GM13976 (cell line): Measurements from ENCODE around the gene GRIK5.

Source experiments
- DNase-seq: peaks from one replicate; pipeline ENCODE4 v3.0.0; 2012; ENCODE audit warnings: low spot score
- in situ Hi-C: fragments of 300-500 bp; cut with MboI; formaldehyde crosslinking; loops from one replicate; pipeline ENCODE4 v1.12.0; 2022; ENCODE audit warnings: low sequenced_read_pairs, mixed read lengths, inconsistent platforms; ENCODE audit not compliant: unreplicated experiment
- TF ChIP-seq, protein P1 (sequence below): IDR thresholded peaks from 2 replicates; pipeline ENCODE4 v1.5.1; 2012; ENCODE audit warnings: borderline replicate concordance, mild to moderate bottlenecking; ENCODE audit not compliant: insufficient read depth; ENCODE audit errors: extremely low read depth, missing control alignments, control extremely low read depth

The GRIK5 gene

DNA sequence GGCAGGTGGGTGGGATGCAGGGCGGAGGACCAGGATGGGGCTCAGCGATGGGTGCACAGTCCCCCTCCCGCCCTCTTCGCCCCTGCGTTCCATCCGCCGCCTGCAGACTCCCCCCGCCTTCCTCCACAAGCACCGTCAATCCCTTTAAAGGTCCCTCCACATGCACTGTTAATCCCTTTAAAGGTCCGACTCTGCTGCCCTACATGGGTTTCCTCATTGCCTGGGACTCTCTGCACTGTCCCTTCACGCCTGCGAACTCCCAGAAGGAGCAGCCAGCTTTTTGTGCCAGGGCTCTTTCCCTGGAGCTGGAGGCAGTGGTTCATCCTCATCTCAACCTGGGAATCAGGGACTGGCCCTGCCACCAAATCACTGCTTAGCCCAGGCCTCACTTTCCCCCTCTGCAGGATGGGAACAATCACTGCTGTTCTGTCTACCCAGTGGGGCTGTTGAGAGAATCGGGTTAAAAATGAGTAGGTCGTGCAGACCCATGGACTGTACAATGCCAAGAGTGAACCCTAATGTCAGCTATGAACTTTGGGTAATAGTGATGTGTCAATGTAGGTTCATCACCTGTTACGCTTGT lies 26.3 kb upstream of the GRIK5 start:
- TF ChIP-seq, protein P1, sequence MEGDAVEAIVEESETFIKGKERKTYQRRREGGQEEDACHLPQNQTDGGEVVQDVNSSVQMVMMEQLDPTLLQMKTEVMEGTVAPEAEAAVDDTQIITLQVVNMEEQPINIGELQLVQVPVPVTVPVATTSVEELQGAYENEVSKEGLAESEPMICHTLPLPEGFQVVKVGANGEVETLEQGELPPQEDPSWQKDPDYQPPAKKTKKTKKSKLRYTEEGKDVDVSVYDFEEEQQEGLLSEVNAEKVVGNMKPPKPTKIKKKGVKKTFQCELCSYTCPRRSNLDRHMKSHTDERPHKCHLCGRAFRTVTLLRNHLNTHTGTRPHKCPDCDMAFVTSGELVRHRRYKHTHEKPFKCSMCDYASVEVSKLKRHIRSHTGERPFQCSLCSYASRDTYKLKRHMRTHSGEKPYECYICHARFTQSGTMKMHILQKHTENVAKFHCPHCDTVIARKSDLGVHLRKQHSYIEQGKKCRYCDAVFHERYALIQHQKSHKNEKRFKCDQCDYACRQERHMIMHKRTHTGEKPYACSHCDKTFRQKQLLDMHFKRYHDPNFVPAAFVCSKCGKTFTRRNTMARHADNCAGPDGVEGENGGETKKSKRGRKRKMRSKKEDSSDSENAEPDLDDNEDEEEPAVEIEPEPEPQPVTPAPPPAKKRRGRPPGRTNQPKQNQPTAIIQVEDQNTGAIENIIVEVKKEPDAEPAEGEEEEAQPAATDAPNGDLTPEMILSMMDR = no peak
- no peak for DNase-seq
- in situ Hi-C loops = no loop called here

- in situ Hi-C loops = no loop called here
- TF ChIP-seq, protein P1 = no peak
- DNase-seq = no peak
Observed at GRCh38 chr19:42095814-42096230, 25.8 kb upstream of the GRIK5 start.

GRCh38 chr19:42095142-42095813 lies 25.3 kb upstream of the GRIK5 start:
- in situ Hi-C loops = no loop called here
- DNase-seq = no peak
- TF ChIP-seq, protein P1 = no peak

GRCh38 chr19:42093926-42094325 lies 23.9 kb upstream of the GRIK5 start:
- no peak for DNase-seq
- TF ChIP-seq, protein P1 = no peak
- in situ Hi-C loops = no loop called here

DNA sequence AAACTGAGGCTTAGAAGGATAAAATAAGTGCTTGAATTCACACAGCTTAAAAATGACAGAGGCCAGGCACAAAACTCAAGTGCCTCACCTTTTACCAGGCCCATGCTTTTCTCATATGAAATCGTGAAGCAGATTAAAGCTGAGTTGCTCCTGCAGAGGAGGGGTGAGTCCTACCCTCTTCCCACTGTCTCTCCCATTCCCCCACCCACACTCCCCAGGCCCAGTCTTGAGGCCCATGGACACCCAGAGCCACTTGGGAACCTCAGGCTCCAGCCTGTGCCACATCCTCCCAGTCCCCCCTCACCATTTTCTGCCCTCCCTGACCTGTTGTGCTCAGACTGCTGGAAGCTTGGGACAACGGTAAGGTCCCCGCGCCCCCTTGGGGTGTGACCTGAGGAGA lies 23.5 kb upstream of the GRIK5 start:
- TF ChIP-seq, protein P1 = no peak
- in situ Hi-C loops = no loop called here
- no peak for DNase-seq

DNA sequence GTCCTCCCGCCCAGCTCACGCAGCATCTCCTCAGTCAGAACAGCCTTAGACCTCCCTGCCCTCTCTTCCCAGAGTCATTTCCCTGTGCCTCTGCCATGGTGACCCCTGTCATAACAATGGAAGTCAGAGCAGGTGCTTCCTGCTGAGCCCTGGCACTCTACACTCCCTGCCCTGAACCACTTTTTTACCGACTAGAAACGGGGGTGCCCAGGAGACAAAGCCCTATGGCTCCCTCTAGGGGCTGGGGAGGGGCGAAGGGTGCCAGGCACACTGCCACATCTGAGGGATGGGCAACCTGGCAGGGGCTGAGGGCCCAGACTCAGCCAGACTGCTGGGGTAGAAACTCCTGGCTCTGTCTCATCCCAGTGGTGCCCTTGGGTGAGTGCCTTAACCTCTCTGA lies 22.3 kb upstream of the GRIK5 start:
- no peak for DNase-seq
- in situ Hi-C loops = no loop called here
- TF ChIP-seq, protein P1 = peak; percentile 57
